GM18499 (cell line): ENCODE measurements around the gene UBE2E3.
"Not testable (repeated sequence)": the region's sequence is repeated elsewhere in the genome, so short reads cannot be mapped to it uniquely, and the experiment has no call there.

Source experiments
- ATAC-seq: cut with Tn5 transposase; IDR thresholded peaks from one replicate; pipeline ENCODE4 v1.9.1; 2021; ENCODE audit warnings: moderate number of reproducible peaks; ENCODE audit not compliant: insufficient read depth, unreplicated experiment

UBE2E3 gene

DNA sequence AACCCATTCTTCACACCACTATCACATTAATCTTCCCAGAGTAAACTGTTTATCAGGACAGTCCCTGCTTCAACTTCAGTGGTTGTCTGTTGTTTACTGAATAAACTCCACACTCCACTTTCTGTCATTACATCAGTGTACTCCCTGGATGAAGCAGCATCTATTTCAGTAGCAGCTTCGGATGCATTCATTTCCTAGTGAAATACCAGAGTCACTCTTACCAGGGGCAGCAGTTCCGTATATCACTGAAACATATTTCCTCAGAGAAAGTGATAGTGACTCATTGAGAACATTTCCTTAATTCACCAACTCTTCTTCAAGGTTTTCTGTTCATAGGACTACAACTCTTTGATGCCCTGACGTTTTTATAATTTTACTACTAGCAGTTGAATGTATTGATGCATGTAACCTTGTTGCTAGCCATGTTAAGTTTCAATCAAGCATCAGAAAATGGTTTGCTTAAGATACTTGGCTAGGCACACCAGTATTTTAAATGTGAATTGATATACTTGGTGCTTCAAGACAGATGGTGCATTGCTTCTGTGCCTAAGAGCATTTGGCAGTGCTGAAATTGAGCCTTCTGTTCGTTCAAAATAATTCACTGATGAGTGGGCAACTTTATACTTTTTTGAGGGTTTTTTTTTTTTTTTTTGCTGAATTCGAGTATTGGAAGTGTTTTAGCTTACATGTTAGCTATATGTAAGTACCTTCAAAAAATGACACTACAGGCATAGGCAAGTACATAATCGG is 92.3 kb downstream of the UBE2E3 start:
- no peak for ATAC-seq

- ATAC-seq = no peak
Observed at GRCh38 chr2:181073896-181074295, 93.5 kb downstream of the UBE2E3 start.

DNA sequence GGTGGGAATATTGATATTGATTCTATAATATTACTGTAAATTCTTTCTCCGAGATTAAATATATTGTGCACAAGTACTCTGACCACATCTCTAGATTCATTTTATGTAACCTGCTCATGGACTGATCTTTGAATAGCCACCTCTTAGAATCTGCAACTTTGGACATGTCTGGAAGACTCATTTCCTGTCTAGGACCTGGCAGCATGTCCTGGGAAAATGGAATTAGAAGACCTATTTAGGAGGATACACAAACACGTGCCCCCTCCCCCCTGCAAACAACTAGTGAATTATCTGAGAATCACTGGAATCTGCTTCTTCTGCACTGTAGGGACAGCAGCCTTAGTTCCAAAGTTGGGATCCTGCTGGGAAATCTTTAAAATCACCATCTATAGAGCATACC is 94.1 kb downstream of the UBE2E3 start:
- no peak for ATAC-seq

DNA sequence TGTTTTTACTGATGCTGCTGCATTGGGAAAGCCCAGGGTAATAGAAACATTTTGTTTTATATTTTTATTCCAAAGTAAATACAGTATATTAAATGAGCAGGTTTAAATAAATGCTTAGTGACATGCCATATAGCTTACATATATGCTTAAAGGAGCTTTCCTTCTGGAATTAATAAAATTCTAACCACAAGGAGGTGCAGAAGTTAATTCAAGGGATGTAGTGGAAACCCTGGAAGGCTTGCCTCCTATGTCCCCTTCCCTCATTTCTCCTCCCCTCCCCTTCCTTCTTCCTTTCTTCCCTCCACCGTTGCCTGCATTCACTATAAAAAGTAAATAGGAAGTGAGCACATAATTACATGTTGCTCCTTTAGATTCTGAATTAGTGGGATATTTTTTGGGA is 96.3 kb downstream of the UBE2E3 start:
- no peak for ATAC-seq

DNA sequence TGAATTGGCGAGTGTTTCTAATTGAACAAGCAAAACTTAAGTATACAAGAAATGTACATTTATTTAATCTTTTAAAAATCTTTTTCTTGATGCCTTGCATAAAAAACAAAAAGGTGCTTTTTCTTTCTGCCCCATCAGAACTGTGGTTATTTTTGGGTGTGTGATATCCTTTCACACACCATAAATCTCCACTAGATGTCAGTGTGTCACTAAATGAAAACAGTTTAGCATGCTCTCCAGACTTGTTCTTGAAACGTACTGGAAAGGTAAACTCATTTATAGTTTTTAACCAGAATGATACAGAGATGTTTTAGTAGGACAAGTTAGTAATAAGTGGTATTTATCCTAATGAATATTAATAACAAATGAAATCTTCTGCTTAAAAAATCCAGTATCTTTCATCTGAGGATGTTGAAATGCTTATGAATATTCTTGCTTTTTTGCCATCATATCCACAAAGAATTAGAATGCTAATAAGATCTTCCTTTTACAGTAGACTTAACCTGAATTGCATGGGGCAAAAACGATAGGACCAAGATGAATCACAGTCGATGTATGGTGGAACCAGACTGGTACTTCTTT is 96.8 kb downstream of the UBE2E3 start:
- peak; percentile 85 for ATAC-seq

- no peak for ATAC-seq
Observed at GRCh38 chr2:181083140-181083539, 102.7 kb downstream of the UBE2E3 start.

GRCh38 chr2:181085734-181086133 is 105.3 kb downstream of the UBE2E3 start:
- no peak for ATAC-seq

DNA sequence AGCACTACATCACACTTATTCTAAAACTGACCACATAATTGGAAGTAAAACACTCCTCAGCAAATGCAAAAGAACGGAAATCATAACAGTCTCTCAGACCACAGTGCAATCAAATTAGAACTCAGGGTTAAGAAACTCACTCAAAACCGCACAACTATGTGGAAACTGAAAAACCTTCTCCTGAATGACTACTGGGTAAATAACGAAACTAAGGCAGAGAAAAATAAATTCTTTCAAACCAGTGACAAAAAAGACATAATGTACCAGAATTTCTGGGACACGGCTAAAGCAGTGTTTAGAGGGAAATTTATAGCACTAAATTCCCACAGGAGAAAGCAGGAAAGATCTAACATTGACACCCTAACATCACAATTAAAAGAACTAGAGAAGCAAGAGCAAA is 111.5 kb downstream of the UBE2E3 start:
- ATAC-seq = not testable (repeated sequence)

DNA sequence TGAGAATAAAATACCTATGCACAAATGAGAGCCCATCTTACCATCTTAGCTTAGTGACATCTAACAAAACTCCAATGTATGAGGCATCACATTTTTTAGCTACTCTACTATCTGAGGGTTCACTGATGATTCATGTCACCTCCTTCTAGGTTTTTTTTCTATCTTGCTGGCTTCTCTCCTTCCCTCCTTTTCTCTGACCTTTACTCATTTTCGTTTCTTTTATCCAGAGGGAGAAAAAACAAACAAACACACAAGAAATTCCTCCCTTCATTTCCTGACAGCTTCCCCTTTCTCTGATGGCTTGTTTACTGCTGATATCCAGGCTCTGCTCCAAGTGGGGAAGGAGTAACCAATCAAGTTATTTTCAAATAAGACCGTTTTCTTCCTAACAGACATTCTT is 115.1 kb downstream of the UBE2E3 start:
- no peak for ATAC-seq

- ATAC-seq = no peak
Observed at GRCh38 chr2:181103659-181104058, 123.3 kb downstream of the UBE2E3 start.

DNA sequence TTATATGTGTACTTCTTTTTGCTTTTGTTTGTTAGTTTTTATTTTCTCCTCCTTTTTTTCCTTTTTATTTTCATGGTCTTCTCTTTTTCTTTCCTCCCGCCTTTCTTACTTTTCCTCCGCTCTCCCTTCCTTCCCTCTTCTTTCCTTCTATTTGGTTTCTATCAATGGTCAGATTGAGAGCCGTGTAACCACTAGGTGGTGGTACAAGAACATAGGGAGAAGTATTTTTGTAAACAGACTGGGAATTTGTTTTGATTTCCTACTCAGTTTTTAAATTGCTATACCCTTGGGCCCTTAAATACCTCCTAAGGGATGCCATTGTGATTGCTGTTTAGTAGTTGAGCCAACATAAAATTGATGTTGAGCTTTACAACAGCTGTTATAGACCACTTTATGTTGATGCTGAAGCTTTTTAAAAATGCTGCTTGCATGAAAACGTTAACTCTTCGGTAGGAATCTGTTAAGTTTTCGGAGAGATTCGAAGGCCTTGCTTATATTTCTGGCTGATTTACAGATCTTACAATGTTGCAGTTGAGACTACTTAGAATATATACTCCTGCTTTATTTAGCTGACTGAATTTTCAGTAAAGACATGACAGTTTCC is 124.2 kb downstream of the UBE2E3 start:
- no peak for ATAC-seq

DNA sequence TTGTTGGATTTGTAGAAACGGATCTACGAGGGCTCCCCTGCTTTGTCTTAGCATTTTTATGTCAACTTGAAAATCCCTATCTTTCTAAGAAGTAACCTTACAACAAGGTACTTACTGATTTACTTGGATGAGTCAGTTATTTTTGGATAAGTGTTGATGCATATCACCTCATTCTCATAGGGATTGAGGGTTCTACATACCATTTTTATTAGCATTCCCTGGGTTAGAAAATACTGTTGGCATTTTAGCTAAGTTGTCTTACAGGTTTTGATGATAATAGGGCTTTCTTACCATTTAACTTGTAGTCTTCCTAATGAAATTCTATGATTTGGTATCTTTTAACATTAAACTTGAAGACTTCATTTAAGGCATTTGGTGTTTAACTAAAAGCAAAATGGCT is 125.2 kb downstream of the UBE2E3 start:
- no peak for ATAC-seq

DNA sequence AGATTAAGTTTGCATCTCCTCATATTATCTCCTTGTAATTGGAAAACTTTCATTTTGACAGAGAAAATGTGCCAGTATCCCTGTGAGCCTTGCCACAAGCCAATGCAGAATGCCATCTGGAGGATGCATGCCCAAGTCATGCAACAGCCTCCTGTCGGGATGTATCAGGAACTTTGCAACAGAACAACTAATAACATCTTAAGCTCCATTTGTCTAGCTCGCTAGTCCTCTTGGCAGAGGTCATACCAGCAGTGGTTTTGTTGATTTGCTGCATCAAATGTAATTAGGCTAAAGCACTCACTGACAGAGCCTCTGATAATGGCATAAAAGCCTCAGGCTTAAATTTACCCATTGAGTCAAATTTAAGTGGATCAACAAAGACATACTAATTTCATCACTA is 125.8 kb downstream of the UBE2E3 start:
- ATAC-seq = no peak

GRCh38 chr2:181106789-181107627 is 126.6 kb downstream of the UBE2E3 start:
- ATAC-seq = peak; percentile 99

DNA sequence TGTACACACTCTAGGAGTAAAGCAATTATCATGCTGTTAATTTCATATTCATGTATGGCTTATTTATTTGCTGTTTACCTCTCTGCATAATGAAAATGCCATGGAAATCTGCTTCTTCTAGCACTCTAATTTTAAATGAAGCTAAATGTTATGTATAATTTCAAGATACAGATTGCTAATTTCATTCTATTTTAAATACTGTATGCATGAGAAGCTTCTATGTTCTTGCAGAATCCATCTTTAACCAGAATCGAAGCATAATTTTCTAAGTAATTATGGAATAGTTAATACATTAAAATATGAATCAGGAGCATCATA is 127.2 kb downstream of the UBE2E3 start:
- ATAC-seq = no peak

DNA sequence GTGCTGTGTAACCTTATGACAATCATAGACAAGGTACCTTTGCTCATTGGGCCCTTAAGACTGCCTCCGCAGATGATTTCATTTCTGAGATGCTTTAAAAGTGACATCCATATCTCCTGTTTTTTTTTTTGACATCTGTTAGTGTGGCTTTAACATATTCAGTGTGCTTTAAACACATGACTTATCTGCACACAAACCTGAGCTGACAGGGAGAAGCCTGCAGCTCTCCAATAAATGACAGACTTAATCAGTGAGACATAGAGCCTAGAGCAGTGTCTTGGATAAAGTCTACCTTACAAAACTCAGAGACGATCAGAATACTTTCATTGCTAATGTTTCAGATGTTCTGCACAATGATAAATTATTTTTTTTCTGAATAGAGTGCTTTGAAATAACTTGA is 130.7 kb downstream of the UBE2E3 start:
- ATAC-seq = no peak

DNA sequence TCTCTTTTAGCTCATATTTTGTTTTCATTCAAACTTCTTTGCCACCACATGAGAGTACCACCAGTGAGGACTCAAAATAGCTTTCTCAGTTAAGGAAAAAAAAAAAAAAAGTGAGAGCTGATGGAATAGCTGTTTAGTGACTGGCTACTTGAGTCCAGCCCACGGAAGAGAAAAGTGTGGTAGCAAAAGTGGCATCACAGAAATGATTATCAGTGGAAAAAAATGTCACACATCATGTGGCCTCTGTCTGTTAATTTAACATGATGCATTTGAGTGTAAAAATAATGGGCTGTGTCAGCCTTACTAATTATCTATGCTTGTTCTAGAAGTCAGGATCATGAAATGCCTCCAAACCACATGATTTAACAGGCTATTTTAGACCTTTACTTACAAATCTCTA is 132.5 kb downstream of the UBE2E3 start:
- no peak for ATAC-seq
